CD4-positive, alpha-beta T cell (primary cell): ENCODE results near the gene CAMKK1. TPM values are rescaled to one million over a fixed set of nuclear protein-coding genes. Genes with fewer than 3 reads are reported as not detected.

Experiments
- ATAC-seq: fragments of 200-7000 bp; cut with Tn5 transposase; one replicate; pipeline ENCODE4 v1.10.0; 2022; ENCODE audit warnings: mild to moderate bottlenecking; ENCODE audit not compliant: poor library complexity
- CTCF ChIA-PET: fragments of 350-600 bp; sonication (Branson Sonifier 250); formaldehyde crosslinking; loops from one replicate; lab custom pipeline; 2021; ENCODE audit warnings: antibody characterized with exemption, inconsistent platforms; lab: Charles Lee
- POLR2A ChIA-PET: fragments of 350-600 bp; sonication (Branson Sonifier 250); formaldehyde crosslinking; loops from one replicate; lab custom pipeline; 2021; ENCODE audit warnings: antibody characterized with exemption, inconsistent platforms; lab: Charles Lee
- DNase-seq, 14 experiments: peaks; one replicate each; pipeline ENCODE4 v3.0.0-alpha.2; 2013 to 2020; ENCODE audit warnings: mixed read lengths in 2 of 14
- H3K27ac ChIP-seq, 2 donors: one replicate each; pipeline versions ENCODE4 v1.5.1 to v1.7.0; 2013; ENCODE audit warnings: low read length in 2 of 2, low read depth in 1 of 2, mild to moderate bottlenecking in 1 of 2
- H3K27me3 ChIP-seq, 2 experiments: 1 replicate in 1 of 2; 2 replicates in 1 of 2; pipeline versions ENCODE4 v1.6.1 to v1.7.0; 2013; ENCODE audit warnings: low read length in 2 of 2, control low read depth in 1 of 2, mild to moderate bottlenecking in 1 of 2, moderate library complexity in 1 of 2; ENCODE audit not compliant: insufficient read depth in 2 of 2, control insufficient read depth in 1 of 2
- H3K36me3 ChIP-seq: one replicate; pipeline ENCODE4 v1.6.1; 2013; ENCODE audit warnings: low read length, control low read depth; ENCODE audit not compliant: insufficient read depth
- H3K4me1 ChIP-seq: one replicate; pipeline ENCODE4 v1.6.1; 2013; ENCODE audit warnings: low read length, control low read depth; ENCODE audit not compliant: insufficient read depth
- H3K4me3 ChIP-seq: one replicate; pipeline ENCODE4 v1.5.1; 2013; ENCODE audit warnings: mild to moderate bottlenecking, low read length, moderate library complexity
- H3K9me3 ChIP-seq, 2 experiments: 1 replicate in 1 of 2; 2 replicates in 1 of 2; pipeline versions ENCODE4 v1.6.1 to v1.7.0; 2013; ENCODE audit warnings: low read length in 2 of 2, mild to moderate bottlenecking in 2 of 2, control low read depth in 1 of 2, moderate library complexity in 1 of 2; ENCODE audit not compliant: control insufficient read depth in 1 of 2, insufficient read depth in 1 of 2
- H3K27ac Mint-ChIP-seq: one replicate; pipeline ENCODE4 v1.8.0; 2020; ENCODE audit warnings: mixed read lengths
- H3K27me3 Mint-ChIP-seq: one replicate; pipeline ENCODE4 v1.8.0; 2021; ENCODE audit warnings: mixed read lengths
- H3K36me3 Mint-ChIP-seq: one replicate; pipeline ENCODE4 v1.8.0; 2021; ENCODE audit warnings: low read depth, mixed read lengths
- H3K4me1 Mint-ChIP-seq: one replicate; pipeline ENCODE4 v1.8.0; 2021; ENCODE audit warnings: low read depth, mixed read lengths
- H3K4me3 Mint-ChIP-seq: one replicate; pipeline ENCODE4 v1.8.0; 2020; ENCODE audit warnings: mild to moderate bottlenecking, mixed read lengths
- H3K9me3 Mint-ChIP-seq: one replicate; pipeline ENCODE4 v1.8.0; 2020; ENCODE audit warnings: mixed read lengths
- CTCF ChIP-seq: fragments of 200-600 bp; IDR thresholded peaks from one replicate; pipeline ENCODE4 v1.8.0; 2022; ENCODE audit warnings: antibody characterized with exemption, mild to moderate bottlenecking
- intact Hi-C, 2 experiments: fragments of 100-400 bp; cut with DNase I in 1 of 2; cut with micrococcal nuclease in 1 of 2; formaldehyde crosslinking; loops; one replicate each; pipeline versions ENCODE4 v1.15.1 to v1.9.0; 2023 to 2025; cut with DNase I, micrococcal nuclease
- total RNA-seq, 174 experiments: library from RNA in 2 of 174; stranded (reverse) in 2 of 174; gene quantifications; one replicate each; pipeline ENCODE4 v1.2.3 and lab custom pipeline; 2021 to 2026

Gene CAMKK1
- total RNA-seq, 2 experiments from 2014 or later = 4.8 to 4.9 TPM

GRCh38 chr17:3896968-3897235 lies 4.0 kb upstream of the CAMKK1 start:
- H3K27ac Mint-ChIP-seq = no peak overlapping the region
- H3K4me3 ChIP-seq = no peak overlapping the region
- ChIA-PET CTCF (interaction anchor here (1.0 to 1.4 kb wide), 2 partner anchors 17 to 159 kb away, joined by 3 to 5 read pairs; no protein-coding TSS in a partner anchor), POLR2A (no interaction called here)
- DNase-seq = no peak
- no peaks in the 10 kb centered on the region for H3K9me3 ChIP-seq
- no peak for ATAC-seq
- no peak overlapping the region for H3K27ac ChIP-seq
- intact Hi-C loops = loop anchor here in 1 of 2 experiments (5.0 kb wide), 1 partner anchor 1095 kb away; no protein-coding TSS in a partner anchor
- H3K27me3 Mint-ChIP-seq = no peaks in the 10 kb centered on the region
- H3K4me3 Mint-ChIP-seq = no peak overlapping the region
- H3K4me1 Mint-ChIP-seq = peaks cover 14% of the 10 kb centered on the region
- H3K36me3 Mint-ChIP-seq = no peaks in the 10 kb centered on the region
- no peaks in the 10 kb centered on the region for H3K27me3 ChIP-seq
- peaks cover 19% of the 10 kb centered on the region for H3K4me1 ChIP-seq
- H3K36me3 ChIP-seq = no peaks in the 10 kb centered on the region
- no peaks in the 10 kb centered on the region for H3K9me3 Mint-ChIP-seq
- no peak for TF ChIP-seq CTCF

- ChIA-PET CTCF (interaction anchor here (1.0 to 1.4 kb wide), 2 partner anchors 18 to 159 kb away, joined by 3 to 5 read pairs; no protein-coding TSS in a partner anchor), POLR2A (no interaction called here)
- intact Hi-C loops = loop anchor here in 1 of 2 experiments (5.0 kb wide), 1 partner anchor 1094 kb away; no protein-coding TSS in a partner anchor
- Mint-ChIP-seq H3K36me3 (no peaks in the 10 kb centered on the region), H3K27ac (no peak overlapping the region), H3K4me3 (no peak overlapping the region), H3K9me3 (no peaks in the 10 kb centered on the region), H3K27me3 (no peaks in the 10 kb centered on the region), H3K4me1 (peaks cover 19% of the 10 kb centered on the region)
- no peak for DNase-seq
- no peak for ATAC-seq
- Histone ChIP-seq H3K27me3 (no peaks in the 10 kb centered on the region), H3K27ac (no peak overlapping the region), H3K9me3 (no peaks in the 10 kb centered on the region), H3K36me3 (no peaks in the 10 kb centered on the region), H3K4me3 (no peak overlapping the region), H3K4me1 (peaks cover 24% of the 10 kb centered on the region)
- TF ChIP-seq CTCF = no peak
These were observed 3.5 kb upstream of the CAMKK1 start for GRCh38 chr17:3896108-3896967.

GRCh38 chr17:3895354-3895753 lies 2.5 kb upstream of the CAMKK1 start:
- no peak for TF ChIP-seq CTCF

More at GRCh38 chr17:3895354-3895753, 2.5 kb upstream of the CAMKK1 start:
- Histone ChIP-seq H3K9me3 (no peaks in the 10 kb centered on the region), H3K36me3 (no peaks in the 10 kb centered on the region), H3K4me1 (peaks cover 28% of the 10 kb centered on the region), H3K27ac (no peak overlapping the region), H3K4me3 (no peak overlapping the region), H3K27me3 (no peaks in the 10 kb centered on the region)
- ChIA-PET POLR2A (interaction anchor here (1.5 kb wide), 1 partner anchor 49 kb away, joined by 5 read pairs; the partner anchor contains the start of gene NCBP3), CTCF (interaction anchor here (1.3 kb wide), 1 partner anchor 19 kb away, joined by 3 read pairs; no protein-coding TSS in a partner anchor)
- Mint-ChIP-seq H3K4me3 (no peak overlapping the region), H3K27me3 (no peaks in the 10 kb centered on the region), H3K4me1 (peaks cover 28% of the 10 kb centered on the region), H3K27ac (no peak overlapping the region), H3K36me3 (no peaks in the 10 kb centered on the region), H3K9me3 (no peaks in the 10 kb centered on the region)
- intact Hi-C loops = loop anchor here in 1 of 2 experiments (5.0 kb wide), 1 partner anchor 1093 kb away; no protein-coding TSS in a partner anchor
- ATAC-seq (no peak), DNase-seq (no peak)
